GM23338 (cell line): ENCODE data around the gene UBE3C. TPM values are rescaled to one million over a fixed set of nuclear protein-coding genes. Genes with fewer than 3 reads are reported as not detected.

ENCODE experiments used
- ATAC-seq: fragments of 200-7000 bp; cut with Tn5 transposase; 3 replicates; pipeline ENCODE4 v1.9.1; 2020
- DNase-seq: peaks from one replicate; pipeline ENCODE4 v3.0.0-alpha.2; 2015; ENCODE audit warnings: low spot score
- H2AFZ ChIP-seq: fragments of 200-600 bp; sonication (generic); 2 replicates; pipeline ENCODE4 v1.8.0; 2016; ENCODE audit warnings: antibody characterized with exemption, mild to moderate bottlenecking, moderate library complexity
- H3F3A ChIP-seq: fragments of 200-600 bp; sonication (generic); replicated peaks from 2 replicates; pipeline ENCODE4 v1.8.0; 2017; ENCODE audit warnings: antibody characterized with exemption, mixed run types, low read depth
- H3K27ac ChIP-seq: fragments of 200-600 bp; sonication (generic); 2 replicates; pipeline ENCODE4 v1.6.1; 2016; ENCODE audit warnings: low read depth
- H3K27me3 ChIP-seq: fragments of 200-600 bp; sonication (generic); 2 replicates; pipeline ENCODE4 v1.8.0; 2016; ENCODE audit warnings: mild to moderate bottlenecking, mixed run types, moderate library complexity; ENCODE audit not compliant: insufficient read depth
- H3K36me3 ChIP-seq: fragments of 200-600 bp; sonication (generic); 2 replicates; pipeline ENCODE4 v1.8.0; 2016; ENCODE audit warnings: mild to moderate bottlenecking; ENCODE audit not compliant: insufficient read depth
- H3K4me1 ChIP-seq: fragments of 200-600 bp; sonication (generic); 2 replicates; pipeline ENCODE4 v1.8.0; 2016; ENCODE audit warnings: mild to moderate bottlenecking, moderate library complexity; ENCODE audit not compliant: insufficient read depth
- H3K4me2 ChIP-seq: fragments of 200-600 bp; sonication (generic); 2 replicates; pipeline ENCODE4 v1.7.1; 2017; ENCODE audit warnings: mixed run types
- H3K4me3 ChIP-seq: fragments of 200-600 bp; sonication (generic); 2 replicates; pipeline ENCODE4 v1.6.1; 2016; ENCODE audit warnings: mixed run types
- H3K79me2 ChIP-seq: fragments of 200-600 bp; sonication (generic); replicated peaks from 2 replicates; pipeline ENCODE4 v1.8.0; 2017; ENCODE audit warnings: mild to moderate bottlenecking; ENCODE audit not compliant: insufficient read depth
- H3K9me2 ChIP-seq: fragments of 200-600 bp; sonication (generic); 2 replicates; pipeline ENCODE4 v1.8.0; 2017; ENCODE audit not compliant: insufficient read depth
- H4K20me1 ChIP-seq: fragments of 200-600 bp; sonication (generic); replicated peaks from 2 replicates; pipeline ENCODE4 v1.8.0; 2017; ENCODE audit warnings: mild to moderate bottlenecking; ENCODE audit not compliant: insufficient read depth
- H3K27ac Mint-ChIP-seq: 2 replicates; pipeline ENCODE4 v1.8.0; 2020; ENCODE audit warnings: inconsistent platforms, mild to moderate bottlenecking, moderate library complexity, mixed read lengths
- H3K27me3 Mint-ChIP-seq: 3 replicates; pipeline ENCODE4 v1.8.0; 2022; ENCODE audit warnings: low read depth, mild to moderate bottlenecking, moderate library complexity, mixed read lengths, inconsistent platforms; ENCODE audit not compliant: insufficient read depth, poor library complexity
- H3K36me3 Mint-ChIP-seq: 3 replicates; pipeline ENCODE4 v1.8.0; 2021; ENCODE audit warnings: low read depth, mild to moderate bottlenecking, inconsistent platforms, moderate library complexity, mixed read lengths
- H3K4me1 Mint-ChIP-seq: 3 replicates; pipeline ENCODE4 v1.8.0; 2020; ENCODE audit warnings: mild to moderate bottlenecking, inconsistent platforms, mixed read lengths
- H3K4me3 Mint-ChIP-seq: 3 replicates; pipeline ENCODE4 v1.8.0; 2021; ENCODE audit warnings: moderate library complexity, mild to moderate bottlenecking, inconsistent platforms, mixed read lengths
- H3K9me3 Mint-ChIP-seq: 3 replicates; pipeline ENCODE4 v1.8.0; 2020; ENCODE audit warnings: moderate library complexity, mild to moderate bottlenecking, inconsistent platforms, mixed read lengths
- CREB1 ChIP-seq: fragments of 250-450 bp; sonication (Bioruptor Pico); IDR thresholded peaks from 2 replicates; pipeline ENCODE4 v1.5.0; 2020; ENCODE audit warnings: low read depth, mild to moderate bottlenecking, moderate library complexity
- EZH2 ChIP-seq: fragments of 200-600 bp; sonication (generic); IDR thresholded peaks from one replicate; pipeline ENCODE4 v1.8.0; 2017; ENCODE audit warnings: antibody characterized with exemption, mild to moderate bottlenecking, low read depth; ENCODE audit not compliant: unreplicated experiment
- EZH2phosphoT487 ChIP-seq: fragments of 200-600 bp; sonication (generic); IDR thresholded peaks from one replicate; pipeline ENCODE4 v1.8.1; 2018; ENCODE audit warnings: antibody characterized with exemption; ENCODE audit not compliant: unreplicated experiment
- JUNB ChIP-seq: IDR thresholded peaks from one replicate; pipeline ENCODE4 v1.6.1; 2016; ENCODE audit warnings: antibody characterized with exemption; ENCODE audit not compliant: unreplicated experiment
- NANOG ChIP-seq: IDR thresholded peaks from 2 replicates; pipeline ENCODE4 v1.6.1; 2016; ENCODE audit warnings: antibody characterized with exemption, borderline replicate concordance
- POLR2AphosphoS5 ChIP-seq: IDR thresholded peaks from 2 replicates; pipeline ENCODE4 v1.6.1; 2016; ENCODE audit warnings: antibody characterized with exemption, low read depth
- STAT1 ChIP-seq: IDR thresholded peaks from one replicate; pipeline ENCODE4 v1.6.1; 2016; ENCODE audit warnings: antibody characterized with exemption; ENCODE audit not compliant: unreplicated experiment
- ZNF114 ChIP-seq: fragments of 250-450 bp; sonication (Bioruptor Pico); IDR thresholded peaks from 2 replicates; pipeline ENCODE4 v1.5.0; 2020; ENCODE audit warnings: mild to moderate bottlenecking, moderate library complexity
- ZNF331 ChIP-seq: fragments of 250-450 bp; sonication (Bioruptor Pico); IDR thresholded peaks from 2 replicates; pipeline ENCODE4 v1.5.0; 2020; ENCODE audit warnings: low read depth, mild to moderate bottlenecking, moderate library complexity
- polyA plus RNA-seq: library from polyadenylated mRNA; unstranded; fragments of >200 nt; fragmentation: Nextera tagmentation; extraction: Ambion mirVana; gene quantifications from 2 replicates; pipeline ENCODE4 v1.2.1, GENCODE V29; 2016
- total RNA-seq: library from RNA; depleted of rRNA; stranded (reverse); fragments of >200 nt; shearing (Covaris generic); gene quantifications from 2 replicates; pipeline ENCODE4 v1.2.3, GENCODE V29; 2014
- TF ChIP-seq, protein P1 (sequence below): fragments of 250-450 bp; sonication (Bioruptor Pico); IDR thresholded peaks from 2 replicates; pipeline ENCODE4 v1.5.0; 2020; ENCODE audit warnings: mild to moderate bottlenecking, moderate library complexity
- TF ChIP-seq, protein P2 (sequence below): IDR thresholded peaks from one replicate; pipeline ENCODE4 v1.6.1; 2018; ENCODE audit warnings: antibody characterized with exemption; ENCODE audit not compliant: unreplicated experiment
- TF ChIP-seq, protein P3 (sequence below): IDR thresholded peaks from 2 replicates; pipeline ENCODE4 v1.6.1; 2016; ENCODE audit warnings: antibody characterized with exemption
- TF ChIP-seq, protein P4 (sequence below), 2 experiments: fragments of 200-600 bp in 1 of 2; sonication (generic) in 1 of 2; conservative IDR thresholded peaks; 2 replicates each; pipeline versions ENCODE4 v1.5.1 to v1.6.1; 2016 to 2017; ENCODE audit warnings: antibody characterized with exemption in 2 of 2, low read depth in 2 of 2, mild to moderate bottlenecking in 2 of 2, moderate library complexity in 1 of 2

UBE3C gene
- total and polyA plus RNA-seq, 2 experiments from 2014 or later: 16.8 to 76.9 TPM

DNA sequence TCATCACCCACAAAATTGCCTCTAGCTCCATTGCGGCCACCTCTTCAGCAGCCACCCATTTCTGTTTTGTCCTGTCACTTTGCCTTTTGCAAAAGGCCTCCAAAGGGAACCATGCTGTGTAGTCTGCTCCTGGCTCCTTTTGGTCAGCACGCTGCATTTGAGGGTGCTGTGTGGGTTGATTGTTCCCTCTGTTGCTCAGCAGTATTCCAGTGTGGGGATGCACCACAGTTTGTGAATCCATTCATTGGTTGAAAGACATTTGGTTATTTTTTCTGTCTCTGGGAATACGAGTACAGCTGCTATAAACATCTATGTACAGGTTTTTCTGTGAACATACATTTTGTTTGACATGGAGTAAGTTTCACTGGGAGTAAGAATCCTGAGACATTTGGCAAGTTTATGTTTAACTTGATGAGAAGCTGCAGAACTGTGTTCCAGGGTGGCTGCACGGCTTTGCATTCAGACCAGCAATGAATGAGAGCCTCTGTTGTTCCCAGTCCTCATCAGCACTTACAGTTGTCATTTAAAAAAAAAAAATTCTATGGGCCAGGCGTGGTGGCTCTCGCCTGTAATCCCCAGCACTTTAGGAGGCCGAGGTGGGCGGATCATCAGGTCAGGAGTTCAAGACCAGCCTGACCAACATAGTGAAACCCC, 82.3 kb downstream of the UBE3C start:
- Histone ChIP-seq H3K36me3 (peaks cover 29% of the 10 kb centered on the region; the same call in 1 of the 2 replicates), H3K4me2 (no peak overlapping the region), H3K9me2 (no peaks in the 10 kb centered on the region), H4K20me1 (no peaks in the 10 kb centered on the region; the same call in 1 of the 2 replicates), H3K79me2 (no peaks in the 10 kb centered on the region), H3K27ac (peak overlapping the region; percentile 40; the same call in 1 of the 2 replicates), H3F3A (0 out of 2 replicates have a peak, but pooled peaks cover 2% of the 10 kb centered on the region), H3K4me1 (no peaks in the 10 kb centered on the region), H2AFZ (no peak overlapping the region), H3K4me3 (no peak overlapping the region), H3K27me3 (no peaks in the 10 kb centered on the region)
- Mint-ChIP-seq H3K27me3 (peaks cover 6% of the 10 kb centered on the region), H3K9me3 (no peaks in the 10 kb centered on the region), H3K4me3 (no peak overlapping the region), H3K4me1 (no peaks in the 10 kb centered on the region), H3K27ac (peak overlapping the region; percentile 72; the same call in 1 of the 2 replicates), H3K36me3 (peaks cover 66% of the 10 kb centered on the region)
- ATAC-seq (no peak), DNase-seq (no peak)
- no peak for TF ChIP-seq EZH2phosphoT487
- TF ChIP-seq NANOG: no peak
- TF ChIP-seq, protein P1, sequence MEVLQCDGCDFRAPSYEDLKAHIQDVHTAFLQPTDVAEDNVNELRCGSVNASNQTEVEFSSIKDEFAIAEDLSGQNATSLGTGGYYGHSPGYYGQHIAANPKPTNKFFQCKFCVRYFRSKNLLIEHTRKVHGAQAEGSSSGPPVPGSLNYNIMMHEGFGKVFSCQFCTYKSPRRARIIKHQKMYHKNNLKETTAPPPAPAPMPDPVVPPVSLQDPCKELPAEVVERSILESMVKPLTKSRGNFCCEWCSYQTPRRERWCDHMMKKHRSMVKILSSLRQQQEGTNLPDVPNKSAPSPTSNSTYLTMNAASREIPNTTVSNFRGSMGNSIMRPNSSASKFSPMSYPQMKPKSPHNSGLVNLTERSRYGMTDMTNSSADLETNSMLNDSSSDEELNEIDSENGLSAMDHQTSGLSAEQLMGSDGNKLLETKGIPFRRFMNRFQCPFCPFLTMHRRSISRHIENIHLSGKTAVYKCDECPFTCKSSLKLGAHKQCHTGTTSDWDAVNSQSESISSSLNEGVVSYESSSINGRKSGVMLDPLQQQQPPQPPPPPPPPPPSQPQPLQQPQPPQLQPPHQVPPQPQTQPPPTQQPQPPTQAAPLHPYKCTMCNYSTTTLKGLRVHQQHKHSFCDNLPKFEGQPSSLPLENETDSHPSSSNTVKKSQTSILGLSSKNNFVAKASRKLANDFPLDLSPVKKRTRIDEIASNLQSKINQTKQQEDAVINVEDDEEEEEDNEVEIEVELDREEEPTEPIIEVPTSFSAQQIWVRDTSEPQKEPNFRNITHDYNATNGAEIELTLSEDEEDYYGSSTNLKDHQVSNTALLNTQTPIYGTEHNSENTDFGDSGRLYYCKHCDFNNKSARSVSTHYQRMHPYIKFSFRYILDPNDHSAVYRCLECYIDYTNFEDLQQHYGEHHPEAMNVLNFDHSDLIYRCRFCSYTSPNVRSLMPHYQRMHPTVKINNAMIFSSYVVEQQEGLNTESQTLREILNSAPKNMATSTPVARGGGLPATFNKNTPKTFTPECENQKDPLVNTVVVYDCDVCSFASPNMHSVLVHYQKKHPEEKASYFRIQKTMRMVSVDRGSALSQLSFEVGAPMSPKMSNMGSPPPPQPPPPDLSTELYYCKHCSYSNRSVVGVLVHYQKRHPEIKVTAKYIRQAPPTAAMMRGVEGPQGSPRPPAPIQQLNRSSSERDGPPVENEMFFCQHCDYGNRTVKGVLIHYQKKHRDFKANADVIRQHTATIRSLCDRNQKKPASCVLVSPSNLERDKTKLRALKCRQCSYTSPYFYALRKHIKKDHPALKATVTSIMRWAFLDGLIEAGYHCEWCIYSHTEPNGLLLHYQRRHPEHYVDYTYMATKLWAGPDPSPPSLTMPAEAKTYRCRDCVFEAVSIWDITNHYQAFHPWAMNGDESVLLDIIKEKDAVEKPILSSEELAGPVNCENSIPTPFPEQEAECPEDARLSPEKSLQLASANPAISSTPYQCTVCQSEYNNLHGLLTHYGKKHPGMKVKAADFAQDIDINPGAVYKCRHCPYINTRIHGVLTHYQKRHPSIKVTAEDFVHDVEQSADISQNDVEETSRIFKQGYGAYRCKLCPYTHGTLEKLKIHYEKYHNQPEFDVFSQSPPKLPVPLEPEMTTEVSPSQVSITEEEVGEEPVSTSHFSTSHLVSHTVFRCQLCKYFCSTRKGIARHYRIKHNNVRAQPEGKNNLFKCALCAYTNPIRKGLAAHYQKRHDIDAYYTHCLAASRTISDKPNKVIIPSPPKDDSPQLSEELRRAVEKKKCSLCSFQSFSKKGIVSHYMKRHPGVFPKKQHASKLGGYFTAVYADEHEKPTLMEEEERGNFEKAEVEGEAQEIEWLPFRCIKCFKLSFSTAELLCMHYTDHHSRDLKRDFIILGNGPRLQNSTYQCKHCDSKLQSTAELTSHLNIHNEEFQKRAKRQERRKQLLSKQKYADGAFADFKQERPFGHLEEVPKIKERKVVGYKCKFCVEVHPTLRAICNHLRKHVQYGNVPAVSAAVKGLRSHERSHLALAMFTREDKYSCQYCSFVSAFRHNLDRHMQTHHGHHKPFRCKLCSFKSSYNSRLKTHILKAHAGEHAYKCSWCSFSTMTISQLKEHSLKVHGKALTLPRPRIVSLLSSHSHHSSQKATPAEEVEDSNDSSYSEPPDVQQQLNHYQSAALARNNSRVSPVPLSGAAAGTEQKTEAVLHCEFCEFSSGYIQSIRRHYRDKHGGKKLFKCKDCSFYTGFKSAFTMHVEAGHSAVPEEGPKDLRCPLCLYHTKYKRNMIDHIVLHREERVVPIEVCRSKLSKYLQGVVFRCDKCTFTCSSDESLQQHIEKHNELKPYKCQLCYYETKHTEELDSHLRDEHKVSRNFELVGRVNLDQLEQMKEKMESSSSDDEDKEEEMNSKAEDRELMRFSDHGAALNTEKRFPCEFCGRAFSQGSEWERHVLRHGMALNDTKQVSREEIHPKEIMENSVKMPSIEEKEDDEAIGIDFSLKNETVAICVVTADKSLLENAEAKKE: no peak
- TF ChIP-seq JUNB: no peak
- no peak for TF ChIP-seq ZNF114 (CRISPR knock-in tag)
- TF ChIP-seq EZH2: no peak
- TF ChIP-seq, protein P2, sequence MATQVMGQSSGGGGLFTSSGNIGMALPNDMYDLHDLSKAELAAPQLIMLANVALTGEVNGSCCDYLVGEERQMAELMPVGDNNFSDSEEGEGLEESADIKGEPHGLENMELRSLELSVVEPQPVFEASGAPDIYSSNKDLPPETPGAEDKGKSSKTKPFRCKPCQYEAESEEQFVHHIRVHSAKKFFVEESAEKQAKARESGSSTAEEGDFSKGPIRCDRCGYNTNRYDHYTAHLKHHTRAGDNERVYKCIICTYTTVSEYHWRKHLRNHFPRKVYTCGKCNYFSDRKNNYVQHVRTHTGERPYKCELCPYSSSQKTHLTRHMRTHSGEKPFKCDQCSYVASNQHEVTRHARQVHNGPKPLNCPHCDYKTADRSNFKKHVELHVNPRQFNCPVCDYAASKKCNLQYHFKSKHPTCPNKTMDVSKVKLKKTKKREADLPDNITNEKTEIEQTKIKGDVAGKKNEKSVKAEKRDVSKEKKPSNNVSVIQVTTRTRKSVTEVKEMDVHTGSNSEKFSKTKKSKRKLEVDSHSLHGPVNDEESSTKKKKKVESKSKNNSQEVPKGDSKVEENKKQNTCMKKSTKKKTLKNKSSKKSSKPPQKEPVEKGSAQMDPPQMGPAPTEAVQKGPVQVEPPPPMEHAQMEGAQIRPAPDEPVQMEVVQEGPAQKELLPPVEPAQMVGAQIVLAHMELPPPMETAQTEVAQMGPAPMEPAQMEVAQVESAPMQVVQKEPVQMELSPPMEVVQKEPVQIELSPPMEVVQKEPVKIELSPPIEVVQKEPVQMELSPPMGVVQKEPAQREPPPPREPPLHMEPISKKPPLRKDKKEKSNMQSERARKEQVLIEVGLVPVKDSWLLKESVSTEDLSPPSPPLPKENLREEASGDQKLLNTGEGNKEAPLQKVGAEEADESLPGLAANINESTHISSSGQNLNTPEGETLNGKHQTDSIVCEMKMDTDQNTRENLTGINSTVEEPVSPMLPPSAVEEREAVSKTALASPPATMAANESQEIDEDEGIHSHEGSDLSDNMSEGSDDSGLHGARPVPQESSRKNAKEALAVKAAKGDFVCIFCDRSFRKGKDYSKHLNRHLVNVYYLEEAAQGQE: no peak
- TF ChIP-seq, protein P3, sequence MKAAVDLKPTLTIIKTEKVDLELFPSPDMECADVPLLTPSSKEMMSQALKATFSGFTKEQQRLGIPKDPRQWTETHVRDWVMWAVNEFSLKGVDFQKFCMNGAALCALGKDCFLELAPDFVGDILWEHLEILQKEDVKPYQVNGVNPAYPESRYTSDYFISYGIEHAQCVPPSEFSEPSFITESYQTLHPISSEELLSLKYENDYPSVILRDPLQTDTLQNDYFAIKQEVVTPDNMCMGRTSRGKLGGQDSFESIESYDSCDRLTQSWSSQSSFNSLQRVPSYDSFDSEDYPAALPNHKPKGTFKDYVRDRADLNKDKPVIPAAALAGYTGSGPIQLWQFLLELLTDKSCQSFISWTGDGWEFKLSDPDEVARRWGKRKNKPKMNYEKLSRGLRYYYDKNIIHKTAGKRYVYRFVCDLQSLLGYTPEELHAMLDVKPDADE: no peak
- no peak for TF ChIP-seq ZNF331 (CRISPR knock-in tag)
- TF ChIP-seq, protein P4, sequence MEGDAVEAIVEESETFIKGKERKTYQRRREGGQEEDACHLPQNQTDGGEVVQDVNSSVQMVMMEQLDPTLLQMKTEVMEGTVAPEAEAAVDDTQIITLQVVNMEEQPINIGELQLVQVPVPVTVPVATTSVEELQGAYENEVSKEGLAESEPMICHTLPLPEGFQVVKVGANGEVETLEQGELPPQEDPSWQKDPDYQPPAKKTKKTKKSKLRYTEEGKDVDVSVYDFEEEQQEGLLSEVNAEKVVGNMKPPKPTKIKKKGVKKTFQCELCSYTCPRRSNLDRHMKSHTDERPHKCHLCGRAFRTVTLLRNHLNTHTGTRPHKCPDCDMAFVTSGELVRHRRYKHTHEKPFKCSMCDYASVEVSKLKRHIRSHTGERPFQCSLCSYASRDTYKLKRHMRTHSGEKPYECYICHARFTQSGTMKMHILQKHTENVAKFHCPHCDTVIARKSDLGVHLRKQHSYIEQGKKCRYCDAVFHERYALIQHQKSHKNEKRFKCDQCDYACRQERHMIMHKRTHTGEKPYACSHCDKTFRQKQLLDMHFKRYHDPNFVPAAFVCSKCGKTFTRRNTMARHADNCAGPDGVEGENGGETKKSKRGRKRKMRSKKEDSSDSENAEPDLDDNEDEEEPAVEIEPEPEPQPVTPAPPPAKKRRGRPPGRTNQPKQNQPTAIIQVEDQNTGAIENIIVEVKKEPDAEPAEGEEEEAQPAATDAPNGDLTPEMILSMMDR (conservative IDR thresholded peaks at IDR 0.05; ENCODE audit: low read depth in 2 of 2): no peak
- no peak for TF ChIP-seq STAT1
- TF ChIP-seq CREB1: no peak
- no peak for TF ChIP-seq POLR2AphosphoS5
